Transverse colon (tissue), 3 donors: ENCODE data around the gene MZT2A.
"Not testable (repeated sequence)": the region's sequence is repeated elsewhere in the genome, so short reads cannot be mapped to it uniquely, and the experiment has no call there.

Source experiments
- CTCF ChIP-seq, 5 experiments: fragments of 200-600 bp in 3 of 5; fragments of 450-650 bp in 2 of 5; sonication (generic) in 3 of 5; IDR thresholded peaks; 1 replicate in 2 of 5; 2 replicates in 3 of 5; pipeline ENCODE4 v1.5.1; 2016 to 2017; ENCODE audit warnings: antibody characterized with exemption in 5 of 5, inconsistent platforms in 3 of 5, mild to moderate bottlenecking in 2 of 5, moderate library complexity in 1 of 5
- EP300 ChIP-seq: sonication (generic); formaldehyde crosslinking; IDR thresholded peaks from one replicate; pipeline ENCODE4 v1.6.1; 2017; ENCODE audit warnings: antibody characterized with exemption, low read depth
- POLR2A ChIP-seq: fragments of 450-650 bp; IDR thresholded peaks from one replicate; pipeline ENCODE4 v1.6.1; 2016; ENCODE audit warnings: antibody characterized with exemption, mild to moderate bottlenecking, moderate library complexity

- not testable (repeated sequence) for TF ChIP-seq CTCF (IDR thresholded peaks at IDR 0.05); EP300; POLR2A
Observed at GRCh38 chr2:131530626-131531344, 38.6 kb upstream of the MZT2A start.
